HG03064 (cell line): Measurements from ENCODE around the gene ABCA7.
"Not testable (repeated sequence)": the region's sequence is repeated elsewhere in the genome, so short reads cannot be mapped to it uniquely, and the experiment has no call there.

ENCODE experiments used
- ATAC-seq: cut with Tn5 transposase; IDR thresholded peaks from one replicate; pipeline ENCODE4 v1.9.1; 2021; ENCODE audit warnings: low read depth; ENCODE audit not compliant: unreplicated experiment

The ABCA7 gene

GRCh38 chr19:1015061-1015781, 24.7 kb upstream of the ABCA7 start:
- no peak for ATAC-seq

GRCh38 chr19:1015782-1016646, 23.9 kb upstream of the ABCA7 start:
- no peak for ATAC-seq

GRCh38 chr19:1016647-1017114, 23.2 kb upstream of the ABCA7 start:
- no peak for ATAC-seq

GRCh38 chr19:1017115-1017905, 22.6 kb upstream of the ABCA7 start:
- ATAC-seq: no peak

GRCh38 chr19:1017906-1018305, 22.0 kb upstream of the ABCA7 start:
- no peak for ATAC-seq

GRCh38 chr19:1018393-1018792, 21.5 kb upstream of the ABCA7 start:
- no peak for ATAC-seq

GRCh38 chr19:1018932-1019615, 20.8 kb upstream of the ABCA7 start:
- ATAC-seq: no peak

GRCh38 chr19:1019616-1019961, 20.3 kb upstream of the ABCA7 start:
- no peak for ATAC-seq

GRCh38 chr19:1019980-1020867, 19.7 kb upstream of the ABCA7 start:
- no peak for ATAC-seq

GRCh38 chr19:1020868-1021425, 19.0 kb upstream of the ABCA7 start, which contains the start of gene TMEM259:
Gene TMEM259, minus strand, starts transcription at chr19:1021123. Its CDS starts 127 bp downstream, at chr19:1020996.
- ATAC-seq: peak; percentile 60

GRCh38 chr19:1023883-1024188, 16.1 kb upstream of the ABCA7 start:
- ATAC-seq: not testable (repeated sequence)

GRCh38 chr19:1025080-1025479, 14.8 kb upstream of the ABCA7 start:
- not testable (repeated sequence) for ATAC-seq

GRCh38 chr19:1025960-1026782, 13.7 kb upstream of the ABCA7 start, which contains the start of gene CNN2:
Gene CNN2, plus strand, starts transcription at chr19:1026608. Its CDS starts 54 bp downstream, at chr19:1026662.
- no peak for ATAC-seq

GRCh38 chr19:1026783-1027649, 12.9 kb upstream of the ABCA7 start:
- ATAC-seq: no peak

GRCh38 chr19:1027650-1028061, 12.3 kb upstream of the ABCA7 start:
- ATAC-seq: no peak

- ATAC-seq: no peak
Observed at GRCh38 chr19:1028062-1028926, 11.6 kb upstream of the ABCA7 start.
